ENCODE data around the gene BCL2.

DNA sequence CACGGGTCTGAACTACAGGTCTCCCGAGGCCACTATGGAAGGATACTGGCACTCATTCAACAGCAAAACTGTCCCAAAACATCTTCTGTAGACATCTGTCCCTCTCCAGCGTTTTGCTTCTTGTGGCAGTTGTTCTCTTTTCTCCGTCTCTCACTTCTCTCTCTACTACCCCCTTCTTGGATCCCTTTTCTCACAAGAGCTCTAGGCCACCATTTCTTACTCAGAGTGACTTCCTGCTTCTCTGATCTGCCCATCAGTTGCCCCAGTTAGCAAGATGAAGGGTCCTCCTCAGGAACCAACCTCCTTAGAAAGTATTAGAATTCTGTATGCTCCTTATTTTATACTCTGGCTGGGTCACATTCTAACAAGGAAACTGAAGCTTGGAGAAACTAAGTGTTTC lies 32.6 kb downstream of the BCL2 start:
- no peak for TF ChIP-seq POLR2A (IDR thresholded peaks at IDR 0.05)
- TF ChIP-seq, protein P1, sequence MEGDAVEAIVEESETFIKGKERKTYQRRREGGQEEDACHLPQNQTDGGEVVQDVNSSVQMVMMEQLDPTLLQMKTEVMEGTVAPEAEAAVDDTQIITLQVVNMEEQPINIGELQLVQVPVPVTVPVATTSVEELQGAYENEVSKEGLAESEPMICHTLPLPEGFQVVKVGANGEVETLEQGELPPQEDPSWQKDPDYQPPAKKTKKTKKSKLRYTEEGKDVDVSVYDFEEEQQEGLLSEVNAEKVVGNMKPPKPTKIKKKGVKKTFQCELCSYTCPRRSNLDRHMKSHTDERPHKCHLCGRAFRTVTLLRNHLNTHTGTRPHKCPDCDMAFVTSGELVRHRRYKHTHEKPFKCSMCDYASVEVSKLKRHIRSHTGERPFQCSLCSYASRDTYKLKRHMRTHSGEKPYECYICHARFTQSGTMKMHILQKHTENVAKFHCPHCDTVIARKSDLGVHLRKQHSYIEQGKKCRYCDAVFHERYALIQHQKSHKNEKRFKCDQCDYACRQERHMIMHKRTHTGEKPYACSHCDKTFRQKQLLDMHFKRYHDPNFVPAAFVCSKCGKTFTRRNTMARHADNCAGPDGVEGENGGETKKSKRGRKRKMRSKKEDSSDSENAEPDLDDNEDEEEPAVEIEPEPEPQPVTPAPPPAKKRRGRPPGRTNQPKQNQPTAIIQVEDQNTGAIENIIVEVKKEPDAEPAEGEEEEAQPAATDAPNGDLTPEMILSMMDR (IDR thresholded peaks at IDR 0.05) = no peak

Data from sigmoid colon (tissue), 3 donors.